ENCODE results near the gene CDH15.

CDH15 gene

DNA sequence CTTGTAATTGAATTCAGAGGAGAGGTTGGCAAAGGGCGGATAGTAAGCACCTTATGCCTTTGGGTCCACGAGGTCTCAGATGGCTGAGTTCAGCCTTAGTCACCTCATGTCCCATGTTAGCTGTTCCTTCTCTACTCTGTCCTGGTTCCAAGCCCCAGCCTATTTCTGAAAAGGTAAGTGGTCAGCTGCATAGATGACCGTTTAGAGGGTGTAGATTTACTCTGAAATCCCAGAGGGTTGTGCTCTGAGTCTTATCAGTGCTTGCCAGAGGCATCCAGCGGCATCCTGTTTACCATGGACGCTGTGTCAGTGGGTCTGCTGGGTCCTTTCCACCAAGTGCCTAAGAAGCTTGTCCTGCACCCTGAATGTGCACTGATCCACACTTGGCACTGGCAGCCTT lies 47.8 kb downstream of the CDH15 start:
- Histone ChIP-seq H3F3A (ENCODE audit: insufficient read depth, low read length) (no peaks in the 10 kb centered on the region), H3K27ac (ENCODE audit: low read depth, low read length, poor library complexity, severe bottlenecking) (no peak overlapping the region), H3K9ac (ENCODE audit: low read length) (no peak overlapping the region), H3K4me3 (ENCODE audit: low read depth, low read length, poor library complexity, severe bottlenecking) (no peak overlapping the region), H3K4me1 (ENCODE audit: insufficient read depth, low read length, severe bottlenecking) (peaks cover 18% of the 10 kb centered on the region), H3K9me3 (ENCODE audit: low read length) (no peaks in the 10 kb centered on the region), H3K4me2 (ENCODE audit: low read length) (no peak overlapping the region), H3K27me3 (ENCODE audit: insufficient read depth, low read length) (no peaks in the 10 kb centered on the region), H3K79me2 (ENCODE audit: insufficient read depth, low read length) (0 out of 2 replicates have a peak, but pooled peaks cover 5% of the 10 kb centered on the region), H4K20me1 (ENCODE audit: insufficient read depth, low read length) (no peaks in the 10 kb centered on the region), H2AFZ (ENCODE audit: low read length) (no peak overlapping the region), H3K36me3 (ENCODE audit: insufficient read depth, low read length) (peaks cover 30% of the 10 kb centered on the region), H3K9me2 (ENCODE audit: low read depth, low read length) (no peaks in the 10 kb centered on the region)
- TF ChIP-seq EZH2 (IDR thresholded peaks at IDR 0.05; ENCODE audit: borderline replicate concordance, low read length), result no peak
- TF ChIP-seq, protein P1, sequence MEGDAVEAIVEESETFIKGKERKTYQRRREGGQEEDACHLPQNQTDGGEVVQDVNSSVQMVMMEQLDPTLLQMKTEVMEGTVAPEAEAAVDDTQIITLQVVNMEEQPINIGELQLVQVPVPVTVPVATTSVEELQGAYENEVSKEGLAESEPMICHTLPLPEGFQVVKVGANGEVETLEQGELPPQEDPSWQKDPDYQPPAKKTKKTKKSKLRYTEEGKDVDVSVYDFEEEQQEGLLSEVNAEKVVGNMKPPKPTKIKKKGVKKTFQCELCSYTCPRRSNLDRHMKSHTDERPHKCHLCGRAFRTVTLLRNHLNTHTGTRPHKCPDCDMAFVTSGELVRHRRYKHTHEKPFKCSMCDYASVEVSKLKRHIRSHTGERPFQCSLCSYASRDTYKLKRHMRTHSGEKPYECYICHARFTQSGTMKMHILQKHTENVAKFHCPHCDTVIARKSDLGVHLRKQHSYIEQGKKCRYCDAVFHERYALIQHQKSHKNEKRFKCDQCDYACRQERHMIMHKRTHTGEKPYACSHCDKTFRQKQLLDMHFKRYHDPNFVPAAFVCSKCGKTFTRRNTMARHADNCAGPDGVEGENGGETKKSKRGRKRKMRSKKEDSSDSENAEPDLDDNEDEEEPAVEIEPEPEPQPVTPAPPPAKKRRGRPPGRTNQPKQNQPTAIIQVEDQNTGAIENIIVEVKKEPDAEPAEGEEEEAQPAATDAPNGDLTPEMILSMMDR (IDR thresholded peaks at IDR 0.05; ENCODE audit: low read length), result no peak

DNA sequence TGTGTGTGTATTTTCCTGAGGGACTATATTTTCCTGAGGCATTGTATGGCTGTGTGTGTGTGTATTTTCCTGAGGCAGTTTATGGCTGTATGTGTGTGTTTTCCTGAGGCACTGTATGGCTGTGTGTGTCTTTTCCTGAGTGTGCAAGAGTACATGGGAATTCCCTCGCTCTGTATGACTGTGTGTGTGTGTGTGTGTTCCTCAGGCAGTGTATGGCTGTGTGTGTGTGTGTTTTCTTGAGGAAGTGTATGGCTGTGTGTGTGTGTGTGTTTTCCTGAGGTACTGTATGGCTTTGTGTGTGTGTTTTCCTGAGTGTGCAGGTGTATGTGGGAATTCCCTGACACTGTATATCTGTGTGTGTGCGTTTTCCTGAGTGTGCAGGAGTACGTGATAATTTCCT lies 50.1 kb downstream of the CDH15 start:
- no peak overlapping the region for H3K9ac ChIP-seq (ENCODE audit: low read length)
- no peak overlapping the region for H2AFZ ChIP-seq (ENCODE audit: low read length)
- peaks cover 52% of the 10 kb centered on the region for H3K36me3 ChIP-seq (ENCODE audit: insufficient read depth, low read length)
- peaks cover 11% of the 10 kb centered on the region for H3K4me1 ChIP-seq (ENCODE audit: insufficient read depth, low read length, severe bottlenecking)
- no peaks in the 10 kb centered on the region for H3K9me2 ChIP-seq (ENCODE audit: low read depth, low read length)
- H3K27ac ChIP-seq (ENCODE audit: low read depth, low read length, poor library complexity, severe bottlenecking), result no peak overlapping the region
- no peaks in the 10 kb centered on the region for H3F3A ChIP-seq (ENCODE audit: insufficient read depth, low read length)
- H4K20me1 ChIP-seq (ENCODE audit: insufficient read depth, low read length), result no peaks in the 10 kb centered on the region
- no peak overlapping the region for H3K4me2 ChIP-seq (ENCODE audit: low read length)
- peaks cover 2% of the 10 kb centered on the region for H3K9me3 ChIP-seq (ENCODE audit: low read length)
- no peak overlapping the region for H3K4me3 ChIP-seq (ENCODE audit: low read depth, low read length, poor library complexity, severe bottlenecking)
- 0 out of 2 replicates have a peak, but pooled peaks cover 5% of the 10 kb centered on the region for H3K79me2 ChIP-seq (ENCODE audit: insufficient read depth, low read length)
- TF ChIP-seq, protein P1 (IDR thresholded peaks at IDR 0.05; ENCODE audit: low read length), result no peak
- TF ChIP-seq EZH2 (IDR thresholded peaks at IDR 0.05; ENCODE audit: borderline replicate concordance, low read length), result no peak
- no peaks in the 10 kb centered on the region for H3K27me3 ChIP-seq (ENCODE audit: insufficient read depth, low read length)

DNA sequence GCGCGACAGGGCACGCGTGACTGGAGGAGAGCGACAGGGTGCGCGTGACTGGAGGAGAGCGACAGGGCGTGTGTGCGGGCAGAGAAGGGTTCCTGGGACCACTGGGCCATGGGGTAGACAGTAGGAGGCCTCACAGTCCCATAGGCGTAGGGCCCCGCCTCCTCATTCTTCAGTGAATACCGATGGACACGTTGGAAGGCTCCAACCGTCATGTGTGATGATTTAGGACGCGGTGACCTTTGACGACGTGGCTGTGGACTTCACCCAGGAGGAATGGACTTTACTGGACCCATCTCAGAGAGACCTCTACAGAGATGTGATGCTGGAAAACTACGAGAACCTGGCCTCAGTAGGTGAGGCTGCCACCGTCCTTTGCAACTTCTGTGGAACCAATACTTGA lies 51.4 kb downstream of the CDH15 start:
- TF ChIP-seq, protein P1 (IDR thresholded peaks at IDR 0.05; ENCODE audit: low read length), result no peak
- TF ChIP-seq EZH2 (IDR thresholded peaks at IDR 0.05; ENCODE audit: borderline replicate concordance, low read length), result no peak

More for the DNA sequence above, 51.4 kb downstream of the CDH15 start:
- Histone ChIP-seq H3K4me3 (ENCODE audit: low read depth, low read length, poor library complexity, severe bottlenecking) (no peak overlapping the region), H3K4me1 (ENCODE audit: insufficient read depth, low read length, severe bottlenecking) (peaks cover 5% of the 10 kb centered on the region), H3F3A (ENCODE audit: insufficient read depth, low read length) (no peaks in the 10 kb centered on the region), H4K20me1 (ENCODE audit: insufficient read depth, low read length) (no peaks in the 10 kb centered on the region), H3K9ac (ENCODE audit: low read length) (no peak overlapping the region), H2AFZ (ENCODE audit: low read length) (no peak overlapping the region), H3K9me3 (ENCODE audit: low read length) (peaks cover 15% of the 10 kb centered on the region), H3K9me2 (ENCODE audit: low read depth, low read length) (no peaks in the 10 kb centered on the region), H3K27ac (ENCODE audit: low read depth, low read length, poor library complexity, severe bottlenecking) (no peak overlapping the region), H3K36me3 (ENCODE audit: insufficient read depth, low read length) (peaks cover 65% of the 10 kb centered on the region), H3K4me2 (ENCODE audit: low read length) (no peak overlapping the region), H3K79me2 (ENCODE audit: insufficient read depth, low read length) (0 out of 2 replicates have a peak, but pooled peaks cover 4% of the 10 kb centered on the region), H3K27me3 (ENCODE audit: insufficient read depth, low read length) (no peaks in the 10 kb centered on the region)

Data from OCI-LY1 (cell line).